Transverse colon (tissue), 4 donors: ENCODE results near the gene IL6R. TPM values are rescaled to one million over a fixed set of nuclear protein-coding genes. Genes with fewer than 3 reads are reported as not detected.

ENCODE experiments used
- DNase-seq: peaks from one replicate; pipeline ENCODE4 v3.0.0-alpha.2; 2019
- H3K27ac ChIP-seq, 4 donors: fragments of 200-600 bp; sonication (generic); 2 replicates each; pipeline ENCODE4 v1.5.1; 2016 to 2018; ENCODE audit warnings: inconsistent platforms in 4 of 4
- H3K27me3 ChIP-seq: fragments of 200-600 bp; sonication (generic); 2 replicates; pipeline ENCODE4 v1.5.1; 2017; ENCODE audit warnings: inconsistent platforms
- H3K36me3 ChIP-seq, 4 donors: fragments of 200-600 bp; sonication (generic); 2 replicates each; pipeline ENCODE4 v1.5.1; 2017 to 2019; ENCODE audit warnings: inconsistent platforms in 4 of 4
- H3K4me1 ChIP-seq, 4 donors: fragments of 200-600 bp; sonication (generic); 2 replicates each; pipeline ENCODE4 v1.5.1; 2017 to 2020; ENCODE audit warnings: inconsistent platforms in 4 of 4
- H3K4me3 ChIP-seq, 4 donors: fragments of 200-600 bp; sonication (generic); 1 replicate in 1 of 4; 2 replicates in 3 of 4; pipeline versions ENCODE4 v1.5.1 to v1.6.1; 2017 to 2019; ENCODE audit warnings: inconsistent platforms in 4 of 4
- H3K9me3 ChIP-seq, 2 donors: fragments of 200-600 bp; sonication (generic); 2 replicates each; pipeline ENCODE4 v1.5.1; 2017 to 2019; ENCODE audit warnings: inconsistent platforms in 2 of 2
- EP300 ChIP-seq: sonication (generic); formaldehyde crosslinking; IDR thresholded peaks from one replicate; pipeline ENCODE4 v1.6.1; 2017; ENCODE audit warnings: antibody characterized with exemption, low read depth
- POLR2A ChIP-seq: fragments of 450-650 bp; IDR thresholded peaks from one replicate; pipeline ENCODE4 v1.6.1; 2016; ENCODE audit warnings: antibody characterized with exemption, mild to moderate bottlenecking, moderate library complexity
- POLR2AphosphoS5 ChIP-seq, 3 donors: sonication (generic); formaldehyde crosslinking; IDR thresholded peaks; one replicate each; pipeline ENCODE4 v1.6.1; 2016; ENCODE audit warnings: antibody characterized with exemption in 3 of 3
- WGBS, 2 donors: methylation state at CpG; one replicate each; pipeline ENCODE4 v1.1.5; 2018; ENCODE audit warnings: low coverage in 1 of 2; 5-methylcytosine and 5-hydroxymethylcytosine counted together
- in situ Hi-C, 4 donors: fragments of 200-750 bp; cut with MboI; loops; one replicate each; pipeline versions ENCODE4 v1.15.0 to v1.15.1; 2017; ENCODE audit warnings: low sequenced_read_pairs in 3 of 4, low pct_ligation_motif_present in 1 of 4, low pct_unique_long_range_greater_than_20kb in 1 of 4
- intact Hi-C: fragments of 100-400 bp; cut with DNase I; formaldehyde crosslinking; loops from one replicate; pipeline ENCODE4 v1.15.1; 2023; ENCODE audit warnings: low total_unique reads
- total RNA-seq, 4 donors: library from RNA; depleted of rRNA; stranded (reverse); fragments of >200 nt; gene quantifications; one replicate each; pipeline ENCODE4 v1.1.0, GENCODE V29; 2016
- TF ChIP-seq, protein P1 (sequence below), 5 experiments: fragments of 200-600 bp in 3 of 5; fragments of 450-650 bp in 2 of 5; sonication (generic) in 3 of 5; IDR thresholded peaks; 1 replicate in 2 of 5; 2 replicates in 3 of 5; pipeline ENCODE4 v1.5.1; 2016 to 2017; ENCODE audit warnings: antibody characterized with exemption in 5 of 5, inconsistent platforms in 3 of 5, mild to moderate bottlenecking in 2 of 5, moderate library complexity in 1 of 5

Gene IL6R
- total RNA-seq, 4 donors from 2014 or later, result 10.7 to 107 (median 77.3) TPM

DNA sequence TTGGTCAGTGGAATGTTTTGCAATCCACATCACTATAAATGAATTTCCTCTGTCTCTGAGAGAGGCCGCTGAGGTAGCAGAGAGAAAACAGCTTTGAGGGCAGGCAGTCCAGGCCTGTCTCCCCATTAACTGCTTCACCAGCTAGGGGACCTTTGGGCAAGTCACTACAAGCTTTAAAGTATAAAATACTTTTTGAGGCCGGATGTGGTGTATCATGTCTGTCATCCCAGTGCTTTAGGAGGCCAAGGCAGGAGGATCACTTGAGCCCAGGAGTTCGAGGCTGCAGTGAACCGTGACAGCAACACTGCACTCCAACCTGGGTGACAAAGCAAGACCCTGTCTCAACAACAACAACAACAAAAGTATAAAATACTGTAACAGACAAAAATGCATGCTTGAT, 6.4 kb downstream of the IL6R start:
- H3K9me3 ChIP-seq, result no peaks in the 10 kb centered on the region
- H3K27ac ChIP-seq, result peak overlapping the region; percentile 41 to 99 (median 97)
- H3K36me3 ChIP-seq, result no peaks in the 10 kb centered on the region
- intact Hi-C loops, result no loop called here
- H3K4me3 ChIP-seq, result no peak overlapping the region
- H3K4me1 ChIP-seq, result peaks cover 24 to 59% (median 32%) of the 10 kb centered on the region in 4 donors
- 80 to 90% methylated on average over 1 to 4 of the region's 4 CpGs for WGBS, 2 donors
- H3K27me3 ChIP-seq, result no peaks in the 10 kb centered on the region
- in situ Hi-C loops, result no loop called here
- no peak for TF ChIP-seq POLR2A
- no peak for TF ChIP-seq EP300
- TF ChIP-seq, protein P1, sequence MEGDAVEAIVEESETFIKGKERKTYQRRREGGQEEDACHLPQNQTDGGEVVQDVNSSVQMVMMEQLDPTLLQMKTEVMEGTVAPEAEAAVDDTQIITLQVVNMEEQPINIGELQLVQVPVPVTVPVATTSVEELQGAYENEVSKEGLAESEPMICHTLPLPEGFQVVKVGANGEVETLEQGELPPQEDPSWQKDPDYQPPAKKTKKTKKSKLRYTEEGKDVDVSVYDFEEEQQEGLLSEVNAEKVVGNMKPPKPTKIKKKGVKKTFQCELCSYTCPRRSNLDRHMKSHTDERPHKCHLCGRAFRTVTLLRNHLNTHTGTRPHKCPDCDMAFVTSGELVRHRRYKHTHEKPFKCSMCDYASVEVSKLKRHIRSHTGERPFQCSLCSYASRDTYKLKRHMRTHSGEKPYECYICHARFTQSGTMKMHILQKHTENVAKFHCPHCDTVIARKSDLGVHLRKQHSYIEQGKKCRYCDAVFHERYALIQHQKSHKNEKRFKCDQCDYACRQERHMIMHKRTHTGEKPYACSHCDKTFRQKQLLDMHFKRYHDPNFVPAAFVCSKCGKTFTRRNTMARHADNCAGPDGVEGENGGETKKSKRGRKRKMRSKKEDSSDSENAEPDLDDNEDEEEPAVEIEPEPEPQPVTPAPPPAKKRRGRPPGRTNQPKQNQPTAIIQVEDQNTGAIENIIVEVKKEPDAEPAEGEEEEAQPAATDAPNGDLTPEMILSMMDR (IDR thresholded peaks at IDR 0.05), result no peak
- no peak for TF ChIP-seq POLR2AphosphoS5 (IDR thresholded peaks at IDR 0.05)
- DNase-seq, result no peak

DNA sequence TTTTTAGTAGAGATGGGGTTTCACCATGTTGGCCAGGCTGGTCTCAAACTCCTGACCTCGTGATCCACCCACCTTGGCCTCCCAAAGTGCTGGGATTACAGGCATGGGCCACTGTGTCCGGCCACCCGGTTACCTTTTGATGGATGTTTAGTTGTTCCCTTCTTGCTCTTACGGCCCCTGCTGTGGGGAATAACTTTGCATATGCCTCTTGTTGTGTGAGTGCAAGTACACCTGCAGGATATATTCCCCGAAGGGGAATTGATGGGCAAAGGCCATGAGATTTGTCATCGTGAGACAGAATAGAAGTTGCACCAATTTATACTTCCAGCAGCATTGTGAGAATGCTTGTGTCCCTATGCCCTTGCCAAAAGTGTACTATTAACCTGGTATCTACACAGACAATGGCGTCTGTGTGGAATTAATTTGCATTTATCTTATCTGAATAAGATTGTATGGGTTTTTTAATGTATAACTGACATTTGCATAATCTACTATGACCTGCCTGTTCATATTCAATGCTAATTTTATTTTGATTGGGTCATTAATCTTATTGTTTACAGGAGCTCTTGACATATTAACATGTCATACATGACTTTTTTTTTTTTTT, 8.1 kb downstream of the IL6R start:
- peaks cover 19 to 57% (median 28%) of the 10 kb centered on the region in 4 donors for H3K4me1 ChIP-seq
- DNase-seq, result no peak
- 76 to 80% methylated on average over 3 to 7 of the region's 7 CpGs for WGBS, 2 donors
- no peaks in the 10 kb centered on the region for H3K36me3 ChIP-seq
- TF ChIP-seq POLR2A (no peak), POLR2AphosphoS5 (IDR thresholded peaks at IDR 0.05) (no peak), EP300 (no peak)
- TF ChIP-seq, protein P1 (IDR thresholded peaks at IDR 0.05), result no peak
- H3K27me3 ChIP-seq, result no peaks in the 10 kb centered on the region
- intact Hi-C loops (no loop called here), in situ Hi-C loops (no loop called here)
- H3K9me3 ChIP-seq, result no peaks in the 10 kb centered on the region
- H3K4me3 ChIP-seq, result no peak overlapping the region
- peak overlapping the region in 1 of 4 donors; percentile 99 for H3K27ac ChIP-seq

GRCh38 chr1:154414606-154415005, 9.5 kb downstream of the IL6R start:
- no peaks in the 10 kb centered on the region for H3K9me3 ChIP-seq
- no peaks in the 10 kb centered on the region for H3K36me3 ChIP-seq
- peaks cover 26 to 57% (median 31%) of the 10 kb centered on the region in 4 donors for H3K4me1 ChIP-seq
- intact Hi-C loops (no loop called here), in situ Hi-C loops (no loop called here)
- no peak for TF ChIP-seq POLR2A
- TF ChIP-seq POLR2AphosphoS5 (IDR thresholded peaks at IDR 0.05), result no peak
- TF ChIP-seq, protein P1 (IDR thresholded peaks at IDR 0.05), result no peak
- no peak for TF ChIP-seq EP300
- no peaks in the 10 kb centered on the region for H3K27me3 ChIP-seq
- peak overlapping the region in 2 of 4 donors; percentile 32 to 46 for H3K27ac ChIP-seq
- DNase-seq, result no peak
- H3K4me3 ChIP-seq, result no peak overlapping the region
- 92% methylated on average over 8 of the region's 8 CpGs; no CpG with 5 or more reads in 1 of the 2 donors for WGBS, 2 donors

DNA sequence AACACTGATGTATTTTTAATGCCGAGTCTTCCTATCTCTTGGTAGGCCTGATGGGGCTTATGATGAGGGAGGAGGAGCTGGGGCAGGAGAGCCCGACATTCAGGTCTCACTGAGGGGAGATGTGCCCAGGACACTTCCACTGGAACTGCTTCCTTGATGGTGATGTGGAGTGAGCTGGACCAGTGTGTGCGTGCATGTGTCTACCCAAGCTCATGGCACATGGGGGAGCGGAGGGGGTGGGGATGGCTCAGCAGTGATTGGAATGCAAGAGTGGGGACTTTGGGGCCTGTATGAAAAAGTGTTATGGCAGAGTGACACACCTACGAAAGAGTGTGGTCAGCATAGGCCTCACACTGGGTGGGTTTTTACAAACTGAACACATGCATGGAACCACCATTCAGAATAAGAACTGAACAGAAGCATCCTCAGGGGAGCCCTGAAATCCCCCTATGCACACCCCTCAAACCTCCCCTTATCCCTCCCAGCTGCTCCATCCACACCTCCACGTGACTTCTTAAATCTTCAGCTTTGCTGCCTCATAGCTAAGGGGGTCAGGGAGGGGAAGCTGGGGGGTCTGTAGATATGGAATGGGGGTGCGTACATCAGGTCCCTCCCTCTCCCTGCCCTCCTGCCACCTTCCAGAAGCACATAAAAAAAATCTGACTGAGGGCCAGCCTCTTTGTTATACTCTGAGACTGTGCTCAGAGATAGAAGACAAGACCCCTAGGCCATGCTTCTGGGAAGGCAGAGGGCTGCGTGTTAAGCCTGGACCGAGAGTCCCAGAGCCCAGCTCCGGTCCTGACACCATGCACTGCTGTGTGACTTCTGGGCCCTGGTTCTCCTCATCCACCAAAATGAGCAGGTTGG, 11.6 kb downstream of the IL6R start:
- no peak for DNase-seq
- intact Hi-C loops (no loop called here), in situ Hi-C loops (no loop called here)
- peak overlapping the region in 2 of 4 donors; percentile 14 to 93 for H3K27ac ChIP-seq
- no peaks in the 10 kb centered on the region for H3K36me3 ChIP-seq
- H3K27me3 ChIP-seq, result no peaks in the 10 kb centered on the region
- WGBS, 2 donors, result 67 to 91% methylated on average over 1 to 10 of the region's 10 CpGs
- H3K4me1 ChIP-seq, result peaks cover 43 to 64% (median 48%) of the 10 kb centered on the region in 4 donors
- H3K9me3 ChIP-seq, result no peaks in the 10 kb centered on the region
- H3K4me3 ChIP-seq, result no peak overlapping the region
- TF ChIP-seq, protein P1 (IDR thresholded peaks at IDR 0.05), result no peak
- TF ChIP-seq POLR2A (no peak), EP300 (no peak), POLR2AphosphoS5 (IDR thresholded peaks at IDR 0.05) (no peak)
